GM19025 (cell line): ENCODE data around the gene RPTOR.
"Not testable (repeated sequence)": the region's sequence is repeated elsewhere in the genome, so short reads cannot be mapped to it uniquely, and the experiment has no call there.

Experiments
- ATAC-seq: cut with Tn5 transposase; IDR thresholded peaks from one replicate; pipeline ENCODE4 v1.9.1; 2021; ENCODE audit warnings: mild to moderate bottlenecking, low read depth, moderate library complexity; ENCODE audit not compliant: unreplicated experiment

RPTOR gene

DNA sequence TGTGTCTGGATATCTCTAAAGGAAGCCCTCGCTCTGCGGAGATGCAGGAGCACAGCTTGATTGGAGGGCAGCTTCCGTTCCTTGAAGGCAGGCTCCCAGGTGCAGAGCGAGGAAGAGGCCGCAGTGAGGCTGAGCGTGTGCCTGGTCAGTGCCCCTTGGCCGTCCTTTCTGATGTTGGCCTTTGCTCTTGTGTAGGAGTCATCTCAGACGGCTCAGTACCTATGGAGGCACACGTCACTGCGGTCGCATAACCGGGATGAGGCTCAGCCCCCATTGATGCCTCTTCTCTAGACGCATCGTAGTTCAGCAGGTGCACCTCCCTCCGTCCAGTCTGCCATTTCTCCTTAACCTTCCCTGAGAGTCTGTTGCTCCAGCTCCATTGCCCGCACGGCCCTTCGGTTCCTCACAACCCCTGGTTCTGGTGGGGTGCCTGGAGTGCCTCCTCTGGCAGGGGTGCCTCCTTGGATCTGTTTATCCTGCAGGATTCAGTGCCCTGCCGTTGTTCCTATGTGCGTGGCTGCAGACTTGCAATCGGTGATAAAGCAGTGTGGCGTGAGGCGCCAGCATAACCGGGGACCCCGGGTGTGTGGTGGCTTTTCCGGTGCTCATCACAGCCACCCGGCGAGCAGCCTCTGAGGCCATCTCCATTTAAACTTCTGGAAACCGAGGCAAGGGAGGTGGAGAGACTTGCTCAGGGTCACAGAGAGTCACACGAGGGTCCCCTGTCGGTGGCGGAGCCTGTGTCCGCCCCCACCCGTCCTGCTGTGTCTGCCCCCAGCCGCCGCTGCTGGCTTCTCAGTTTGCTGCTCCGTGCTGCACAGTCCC lies 258.2 kb downstream of the RPTOR start:
- ATAC-seq = no peak

DNA sequence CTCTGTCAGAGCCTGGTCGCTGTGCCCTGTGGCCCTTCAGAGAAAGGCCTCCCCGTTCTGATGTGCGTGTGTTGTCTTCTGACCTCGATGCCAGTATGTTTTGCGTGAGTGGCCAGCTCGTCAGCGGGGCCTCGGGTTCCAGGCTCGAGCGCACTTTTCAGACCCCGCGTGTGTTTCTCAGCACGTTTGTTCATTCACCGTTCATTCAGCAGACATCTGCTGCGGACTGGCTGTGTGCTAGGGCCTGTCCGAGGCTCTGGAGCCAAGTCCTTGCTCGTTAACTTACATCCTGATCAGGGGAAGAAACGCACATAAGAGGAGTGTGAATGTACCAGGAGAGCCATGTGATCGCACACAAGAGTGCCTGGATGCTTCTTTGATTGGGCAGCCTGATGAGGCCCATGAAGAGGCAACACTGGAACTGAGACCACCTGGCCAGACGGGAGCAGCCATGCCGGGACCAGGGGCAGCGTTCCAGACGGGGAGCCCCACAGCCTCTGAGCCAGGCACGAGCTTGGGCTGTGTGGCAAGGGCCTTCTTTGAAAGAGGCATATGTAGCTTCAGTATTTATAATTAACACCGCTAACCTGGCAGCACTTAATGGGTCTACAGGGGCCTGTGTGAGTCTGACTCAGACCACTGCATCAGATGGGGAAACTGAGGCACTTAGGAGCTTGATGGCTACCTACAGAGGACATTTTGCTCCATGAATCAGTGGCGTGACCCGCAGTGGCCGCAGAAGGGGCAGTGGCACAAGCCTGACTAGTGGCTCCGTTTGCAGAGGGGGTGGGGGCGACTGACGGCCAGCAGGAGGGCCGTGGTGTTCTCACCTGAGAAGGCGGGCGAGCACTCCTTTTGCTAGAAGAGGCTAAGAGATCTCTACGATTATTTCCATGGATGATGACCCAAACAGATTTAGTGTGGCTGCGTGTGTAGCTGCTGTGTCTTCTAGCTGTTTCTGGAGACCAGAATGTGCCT lies 259.1 kb downstream of the RPTOR start:
- no peak for ATAC-seq

GRCh38 chr17:80804466-80804865 lies 259.8 kb downstream of the RPTOR start:
- ATAC-seq = no peak

- no peak for ATAC-seq
These were observed 260.6 kb downstream of the RPTOR start for GRCh38 chr17:80805032-80805751.

DNA sequence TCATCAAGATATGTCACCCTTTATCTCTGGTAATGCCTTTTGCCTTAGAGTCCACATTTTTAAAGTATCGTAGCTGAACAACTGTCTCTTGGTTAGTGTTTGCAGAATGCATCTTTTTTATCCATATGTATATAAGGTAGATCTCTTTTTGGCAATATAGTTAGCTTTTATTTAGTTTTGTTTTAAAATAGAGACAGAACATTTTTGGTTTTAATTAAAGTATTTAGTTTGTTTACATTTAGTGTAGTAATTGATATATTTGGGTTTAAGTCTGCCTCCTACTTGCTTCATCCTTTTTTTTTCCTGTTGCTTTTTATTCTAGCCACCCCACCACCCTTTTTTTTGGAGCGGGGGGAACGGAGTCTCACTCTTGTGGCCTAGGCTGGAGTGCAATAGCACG lies 262.4 kb downstream of the RPTOR start:
- ATAC-seq = no peak

DNA sequence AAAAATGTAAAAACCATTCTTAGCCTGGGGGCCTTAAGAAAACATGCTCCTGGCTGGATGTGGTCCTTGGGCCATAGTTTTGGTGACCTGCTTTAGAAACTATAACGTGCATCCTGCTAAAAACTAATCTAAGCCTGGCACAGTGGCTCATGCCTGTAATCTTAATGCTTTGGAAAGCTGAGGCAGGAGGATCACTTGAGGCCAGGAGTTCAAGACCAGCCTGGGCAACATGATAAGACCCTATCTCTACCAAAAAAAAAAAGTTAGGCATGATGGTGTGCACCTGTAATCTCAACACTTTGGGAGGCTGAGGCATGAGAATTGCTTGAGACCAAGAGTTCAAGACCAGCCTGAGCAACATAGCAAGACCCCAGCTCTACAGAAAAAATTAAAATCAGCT lies 263.2 kb downstream of the RPTOR start:
- ATAC-seq = no peak

- no peak for ATAC-seq
These were observed 266.8 kb downstream of the RPTOR start for GRCh38 chr17:80811181-80812105.

GRCh38 chr17:80812362-80813088 lies 267.9 kb downstream of the RPTOR start:
- no peak for ATAC-seq

GRCh38 chr17:80813318-80813717 lies 268.7 kb downstream of the RPTOR start:
- ATAC-seq = no peak

GRCh38 chr17:80814491-80814890 lies 269.9 kb downstream of the RPTOR start:
- ATAC-seq = no peak

DNA sequence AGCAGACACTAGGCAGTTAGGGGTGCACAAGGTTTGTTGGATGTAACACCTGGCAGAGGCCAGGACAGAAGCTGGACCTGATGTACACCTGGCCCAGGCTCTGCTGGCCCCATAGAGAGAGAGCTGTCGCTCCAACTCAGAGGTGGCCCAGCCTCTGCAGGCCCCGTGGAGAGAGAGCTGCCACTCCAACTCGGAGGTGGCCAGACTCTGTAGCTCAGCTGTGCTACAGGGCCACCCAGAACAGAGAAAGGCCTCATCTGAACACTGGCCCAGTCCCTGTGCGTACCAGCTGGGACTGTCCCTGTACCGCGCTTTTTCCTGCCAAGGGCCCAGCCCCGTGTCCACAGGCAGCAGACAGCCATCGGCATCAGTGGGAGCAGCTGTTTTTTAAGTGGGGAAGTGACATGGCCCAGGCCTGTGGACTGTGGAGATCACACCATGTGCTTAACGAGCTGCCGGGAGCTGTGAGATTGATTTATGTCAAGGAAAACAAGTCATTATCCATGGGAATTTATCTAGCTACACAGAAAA lies 270.6 kb downstream of the RPTOR start:
- ATAC-seq = no peak

DNA sequence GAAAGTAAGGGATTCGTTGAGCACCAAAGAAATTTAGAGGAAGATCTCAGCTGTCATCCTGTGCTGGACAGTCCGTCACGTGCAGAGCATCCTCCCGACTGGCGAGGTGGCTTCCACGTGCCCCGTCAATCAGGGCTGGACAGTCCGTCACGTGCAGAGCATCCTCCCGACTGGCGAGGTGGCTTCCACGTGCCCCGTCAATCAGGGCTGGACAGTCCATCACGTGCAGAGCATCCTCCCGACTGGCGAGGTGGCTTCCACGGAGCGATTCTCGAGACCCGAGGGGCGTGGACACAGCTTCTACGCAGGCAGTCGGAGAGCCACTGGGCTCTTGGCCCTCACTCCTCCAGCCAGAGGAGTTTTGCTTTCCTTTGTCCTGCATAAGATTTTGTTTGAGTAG lies 271.1 kb downstream of the RPTOR start:
- ATAC-seq = not testable (repeated sequence)

GRCh38 chr17:80816241-80817103 lies 271.8 kb downstream of the RPTOR start:
- ATAC-seq = no peak

DNA sequence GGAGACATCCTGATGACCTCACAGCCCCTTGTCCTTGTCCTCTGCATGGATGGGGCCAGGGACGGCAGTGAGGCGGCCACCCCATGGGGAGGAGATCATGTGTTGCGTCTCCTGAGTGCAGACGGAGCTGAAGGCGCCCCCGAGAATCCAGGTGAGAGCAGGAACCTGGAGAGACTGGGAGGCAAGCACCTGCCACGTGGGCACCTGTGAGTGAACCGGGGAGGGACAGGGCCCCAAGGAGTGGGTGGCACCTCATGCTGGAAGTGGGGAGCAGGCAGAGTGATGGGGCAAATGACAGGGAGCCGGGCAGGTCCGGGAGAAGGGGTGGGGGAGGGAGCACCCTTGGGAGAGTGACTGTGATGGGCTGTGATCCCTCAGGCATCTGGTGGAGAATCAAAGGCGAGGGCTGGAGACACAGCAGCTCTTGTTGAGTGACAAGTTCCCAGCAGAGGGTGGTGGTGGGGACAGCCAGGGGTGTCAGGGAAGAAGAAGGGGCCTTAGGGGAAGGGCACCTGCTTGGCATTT lies 272.7 kb downstream of the RPTOR start:
- ATAC-seq = no peak

DNA sequence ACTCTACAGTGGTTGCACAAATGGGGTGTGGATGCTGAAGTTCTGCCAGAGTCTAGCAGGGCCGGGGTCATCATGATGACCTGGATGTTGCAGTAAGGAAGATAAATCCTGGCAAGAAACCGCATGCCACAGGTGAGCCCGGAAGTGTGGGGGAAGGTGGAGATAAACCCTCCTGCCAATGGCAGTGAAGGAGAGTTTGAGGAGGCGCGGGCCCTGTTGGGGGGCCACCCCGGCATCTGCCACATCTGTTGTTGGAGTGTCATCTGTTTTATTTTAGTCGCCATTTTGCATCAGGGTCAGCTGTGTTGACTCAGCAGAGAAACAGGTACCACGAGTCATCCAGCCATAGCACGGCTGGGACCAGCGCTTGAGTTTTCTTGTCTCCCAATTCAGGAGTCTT lies 273.2 kb downstream of the RPTOR start:
- no peak for ATAC-seq

DNA sequence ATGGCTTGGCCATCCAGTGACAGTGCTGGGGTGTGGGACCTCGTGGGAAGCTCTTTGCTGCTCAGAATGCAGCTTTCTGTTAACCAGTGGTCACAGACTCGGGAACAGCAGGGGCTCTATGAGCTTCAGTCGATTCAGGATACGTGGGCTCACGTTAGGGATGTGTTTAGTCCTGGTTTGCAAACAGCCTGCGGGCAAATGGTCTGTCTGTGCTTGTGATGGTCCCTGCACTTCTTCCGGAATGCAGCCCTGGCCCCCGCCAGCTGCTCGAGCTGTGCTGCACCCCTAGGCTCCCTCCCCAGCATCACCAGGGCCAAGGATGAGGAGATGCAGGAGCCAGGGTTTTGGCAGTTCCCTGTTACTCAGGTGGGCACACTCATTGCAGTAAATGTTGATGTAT lies 274.2 kb downstream of the RPTOR start:
- no peak for ATAC-seq

- ATAC-seq = no peak
These were observed 275.0 kb downstream of the RPTOR start for GRCh38 chr17:80819422-80820164.
